Purkinje cell (primary cell): ENCODE data around the gene SFTPA2. TPM values are rescaled to one million over a fixed set of nuclear protein-coding genes. Genes with fewer than 3 reads are reported as not detected.

Source experiments
- polyA plus RNA-seq: library from polyadenylated mRNA; unstranded; fragments of >200 nt; fragmentation: Nextera tagmentation; gene quantifications from 2 replicates; pipeline ENCODE4 v1.2.1, GENCODE V29; 2014

SFTPA2 gene
- polyA plus RNA-seq, result 0.14 and 0.28 TPM in 2 replicates

GRCh38 chr10:79560160-79560709, at the start of gene SFTPA2:
Gene SFTPA2 (minus strand): TSS chr10:79560407. CDS start chr10:79559483, 924 bp downstream.

GRCh38 chr10:79511891-79512583, 48.2 kb downstream of the SFTPA2 start, which contains the start of gene EIF5AL1:
Gene EIF5AL1 (plus strand): TSS chr10:79512533. CDS start chr10:79512650, 117 bp downstream.

Other genes with a start within 250 kb of the SFTPA2 start
- 13.1 and 15.9 TPM in 2 replicates for gene PPIF, start 212.9 kb downstream of the SFTPA2 start, polyA plus RNA-seq
- gene ZCCHC24, start 114.8 kb downstream of the SFTPA2 start, polyA plus RNA-seq, result 2.1 and 3.5 TPM in 2 replicates
- 0.89 and 0.92 TPM in 2 replicates for gene EIF5AL1, start 47.9 kb downstream of the SFTPA2 start, polyA plus RNA-seq
- not detected in 2 replicates for gene SFTPA1, start 50.5 kb upstream of the SFTPA2 start, polyA plus RNA-seq
- not detected in 2 replicates for gene NUTM2B, start 142.8 kb upstream of the SFTPA2 start, polyA plus RNA-seq